ENCODE results near the gene AKNAD1.
"Not testable (repeated sequence)": the region's sequence is repeated elsewhere in the genome, so short reads cannot be mapped to it uniquely, and the experiment has no call there.

Gene AKNAD1

GRCh38 chr1:108799001-108799400 is 57.9 kb downstream of the AKNAD1 start:
- Histone ChIP-seq H3K56ac (ENCODE audit: low read length) (no peak overlapping the region), H4K8ac (ENCODE audit: low read depth, low read length) (no peak overlapping the region), H2AK5ac (ENCODE audit: low read length) (no peak overlapping the region), H4K5ac (ENCODE audit: low read length) (no peak overlapping the region), H3K79me2 (ENCODE audit: control insufficient read depth, insufficient read depth, low read length) (no peaks in the 10 kb centered on the region), H3K23ac (ENCODE audit: low read length) (no peak overlapping the region), H3K36me3 (ENCODE audit: control insufficient read depth, insufficient read depth, low read length) (no peaks in the 10 kb centered on the region), H3K18ac (ENCODE audit: low read length) (no peak overlapping the region), H3K27me3 (ENCODE audit: insufficient read depth, low read length, poor library complexity) (no peaks in the 10 kb centered on the region), H2BK120ac (ENCODE audit: low read depth, low read length) (no peak overlapping the region), H2BK15ac (replicated peaks; ENCODE audit: low read depth) (no peak overlapping the region), H3K9ac (ENCODE audit: low read length) (no peak overlapping the region), H3K4ac (ENCODE audit: low read depth, low read length) (no peak overlapping the region), H3K79me1 (ENCODE audit: low read length) (no peaks in the 10 kb centered on the region), H3K4me1 (ENCODE audit: control insufficient read depth, low read depth, low read length) (no peaks in the 10 kb centered on the region), H2BK5ac (ENCODE audit: low read length) (no peak overlapping the region), H3K27ac (ENCODE audit: low read depth, low read length) (no peak overlapping the region), H3K4me3 (ENCODE audit: low read length) (no peak overlapping the region), H3K4me2 (ENCODE audit: low read length) (no peak overlapping the region)
- DNase-seq: no peak
- no CpG with 5 or more reads among the region's 1 CpG for WGBS (ENCODE audit: extremely low coverage, insufficient coverage, low lambda C conversion rate)

- Histone ChIP-seq H3K27ac (ENCODE audit: low read depth, low read length) (no peak overlapping the region), H3K36me3 (ENCODE audit: control insufficient read depth, insufficient read depth, low read length) (no peaks in the 10 kb centered on the region), H4K5ac (ENCODE audit: low read length) (no peak overlapping the region), H3K27me3 (ENCODE audit: insufficient read depth, low read length, poor library complexity) (no peaks in the 10 kb centered on the region), H3K9ac (ENCODE audit: low read length) (no peak overlapping the region), H3K4me1 (ENCODE audit: control insufficient read depth, low read depth, low read length) (no peaks in the 10 kb centered on the region), H2BK120ac (ENCODE audit: low read depth, low read length) (no peak overlapping the region), H3K23ac (ENCODE audit: low read length) (no peak overlapping the region), H2BK5ac (ENCODE audit: low read length) (no peak overlapping the region), H3K79me1 (ENCODE audit: low read length) (no peaks in the 10 kb centered on the region), H3K79me2 (ENCODE audit: control insufficient read depth, insufficient read depth, low read length) (no peaks in the 10 kb centered on the region), H3K4me3 (ENCODE audit: low read length) (no peak overlapping the region), H3K4ac (ENCODE audit: low read depth, low read length) (no peak overlapping the region), H3K56ac (ENCODE audit: low read length) (no peak overlapping the region), H3K4me2 (ENCODE audit: low read length) (no peak overlapping the region), H2BK15ac (replicated peaks; ENCODE audit: low read depth) (no peak overlapping the region), H4K8ac (ENCODE audit: low read depth, low read length) (no peak overlapping the region), H2AK5ac (ENCODE audit: low read length) (no peak overlapping the region), H3K18ac (ENCODE audit: low read length) (no peak overlapping the region)
- no CpG with 5 or more reads among the region's 2 CpGs for WGBS (ENCODE audit: extremely low coverage, insufficient coverage, low lambda C conversion rate)
- DNase-seq: no peak
These were observed 64.5 kb downstream of the AKNAD1 start for GRCh38 chr1:108792420-108792819.

GRCh38 chr1:108791790-108792189 is 65.1 kb downstream of the AKNAD1 start:
- Histone ChIP-seq H3K4me1 (ENCODE audit: control insufficient read depth, low read depth, low read length) (no peaks in the 10 kb centered on the region), H2AK5ac (ENCODE audit: low read length) (no peak overlapping the region), H2BK15ac (replicated peaks; ENCODE audit: low read depth) (no peak overlapping the region), H2BK5ac (ENCODE audit: low read length) (no peak overlapping the region), H3K56ac (ENCODE audit: low read length) (no peak overlapping the region), H3K4me2 (ENCODE audit: low read length) (no peak overlapping the region), H3K4me3 (ENCODE audit: low read length) (no peak overlapping the region), H4K8ac (ENCODE audit: low read depth, low read length) (no peak overlapping the region), H3K79me1 (ENCODE audit: low read length) (no peaks in the 10 kb centered on the region), H3K9ac (ENCODE audit: low read length) (no peak overlapping the region), H3K23ac (ENCODE audit: low read length) (no peak overlapping the region), H3K27ac (ENCODE audit: low read depth, low read length) (no peak overlapping the region), H3K18ac (ENCODE audit: low read length) (no peak overlapping the region), H3K4ac (ENCODE audit: low read depth, low read length) (no peak overlapping the region), H4K5ac (ENCODE audit: low read length) (no peak overlapping the region), H2BK120ac (ENCODE audit: low read depth, low read length) (no peak overlapping the region), H3K36me3 (ENCODE audit: control insufficient read depth, insufficient read depth, low read length) (no peaks in the 10 kb centered on the region), H3K79me2 (ENCODE audit: control insufficient read depth, insufficient read depth, low read length) (no peaks in the 10 kb centered on the region), H3K27me3 (ENCODE audit: insufficient read depth, low read length, poor library complexity) (no peaks in the 10 kb centered on the region)
- WGBS (ENCODE audit: extremely low coverage, insufficient coverage, low lambda C conversion rate): no CpG with 5 or more reads among the region's 1 CpG
- no peak for DNase-seq

- Histone ChIP-seq H3K4me1 (ENCODE audit: control insufficient read depth, low read depth, low read length) (no peaks in the 10 kb centered on the region), H4K5ac (ENCODE audit: low read length) (no peak overlapping the region), H3K56ac (ENCODE audit: low read length) (no peak overlapping the region), H3K79me2 (ENCODE audit: control insufficient read depth, insufficient read depth, low read length) (no peaks in the 10 kb centered on the region), H3K27me3 (ENCODE audit: insufficient read depth, low read length, poor library complexity) (no peaks in the 10 kb centered on the region), H2AK5ac (ENCODE audit: low read length) (no peak overlapping the region), H4K8ac (ENCODE audit: low read depth, low read length) (no peak overlapping the region), H3K36me3 (ENCODE audit: control insufficient read depth, insufficient read depth, low read length) (peaks cover 2% of the 10 kb centered on the region), H3K4me2 (ENCODE audit: low read length) (no peak overlapping the region), H3K4me3 (ENCODE audit: low read length) (no peak overlapping the region), H3K23ac (ENCODE audit: low read length) (no peak overlapping the region), H3K4ac (ENCODE audit: low read depth, low read length) (no peak overlapping the region), H2BK5ac (ENCODE audit: low read length) (no peak overlapping the region), H3K9ac (ENCODE audit: low read length) (no peak overlapping the region), H2BK15ac (replicated peaks; ENCODE audit: low read depth) (no peak overlapping the region), H3K18ac (ENCODE audit: low read length) (no peak overlapping the region), H3K27ac (ENCODE audit: low read depth, low read length) (no peak overlapping the region), H2BK120ac (ENCODE audit: low read depth, low read length) (no peak overlapping the region), H3K79me1 (ENCODE audit: low read length) (no peaks in the 10 kb centered on the region)
- no CpG with 5 or more reads among the region's 2 CpGs for WGBS (ENCODE audit: extremely low coverage, insufficient coverage, low lambda C conversion rate)
- no peak for DNase-seq
These were observed 71.0 kb downstream of the AKNAD1 start for GRCh38 chr1:108785880-108786279.

DNA sequence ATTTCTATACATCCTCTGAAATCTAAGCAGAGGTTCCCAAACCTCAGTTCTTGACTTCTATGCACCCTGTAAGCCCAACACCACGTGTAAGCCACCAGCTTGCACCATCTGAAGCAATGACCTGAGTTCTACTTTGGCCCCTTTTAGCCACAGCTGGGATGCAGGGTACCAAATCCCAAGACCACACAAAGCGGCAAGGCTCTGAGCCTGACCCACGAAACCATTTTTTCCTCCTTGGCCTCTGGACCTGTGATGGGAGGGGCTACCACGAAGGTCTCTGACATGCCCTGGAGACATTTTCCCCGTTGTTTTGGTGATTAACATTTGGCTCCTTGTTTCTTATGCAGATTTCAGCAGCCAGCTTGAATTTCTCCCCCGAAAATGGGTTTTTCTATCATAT is 71.6 kb downstream of the AKNAD1 start:
- no peak overlapping the region for H3K4me3 ChIP-seq (ENCODE audit: low read length)
- H2BK120ac ChIP-seq (ENCODE audit: low read depth, low read length): no peak overlapping the region
- H4K8ac ChIP-seq (ENCODE audit: low read depth, low read length): no peak overlapping the region
- H2BK15ac ChIP-seq (replicated peaks; ENCODE audit: low read depth): no peak overlapping the region
- no peak overlapping the region for H2BK5ac ChIP-seq (ENCODE audit: low read length)
- H4K5ac ChIP-seq (ENCODE audit: low read length): no peak overlapping the region
- H3K23ac ChIP-seq (ENCODE audit: low read length): no peak overlapping the region
- no peak overlapping the region for H3K4me2 ChIP-seq (ENCODE audit: low read length)
- peak; percentile 30 for DNase-seq
- H3K4ac ChIP-seq (ENCODE audit: low read depth, low read length): no peak overlapping the region
- H3K27ac ChIP-seq (ENCODE audit: low read depth, low read length): no peak overlapping the region
- no peak overlapping the region for H3K18ac ChIP-seq (ENCODE audit: low read length)
- H3K79me1 ChIP-seq (ENCODE audit: low read length): no peaks in the 10 kb centered on the region
- no peaks in the 10 kb centered on the region for H3K27me3 ChIP-seq (ENCODE audit: insufficient read depth, low read length, poor library complexity)
- WGBS (ENCODE audit: extremely low coverage, insufficient coverage, low lambda C conversion rate): no CpG with 5 or more reads among the region's 6 CpGs
- no peak overlapping the region for H3K9ac ChIP-seq (ENCODE audit: low read length)
- H3K79me2 ChIP-seq (ENCODE audit: control insufficient read depth, insufficient read depth, low read length): no peaks in the 10 kb centered on the region
- no peak overlapping the region for H3K56ac ChIP-seq (ENCODE audit: low read length)
- no peaks in the 10 kb centered on the region for H3K4me1 ChIP-seq (ENCODE audit: control insufficient read depth, low read depth, low read length)
- peaks cover 2% of the 10 kb centered on the region for H3K36me3 ChIP-seq (ENCODE audit: control insufficient read depth, insufficient read depth, low read length)
- H2AK5ac ChIP-seq (ENCODE audit: low read length): no peak overlapping the region

- H3K36me3 ChIP-seq (ENCODE audit: control insufficient read depth, insufficient read depth, low read length); H3K4me3 ChIP-seq (ENCODE audit: low read length); DNase-seq: not testable (repeated sequence)
These were observed 75.3 kb downstream of the AKNAD1 start for GRCh38 chr1:108781575-108781944.

More at GRCh38 chr1:108781575-108781944, 75.3 kb downstream of the AKNAD1 start:
- not testable (repeated sequence) for H2BK120ac ChIP-seq (ENCODE audit: low read depth, low read length); H3K23ac ChIP-seq (ENCODE audit: low read length); H2AK5ac ChIP-seq (ENCODE audit: low read length); H4K5ac ChIP-seq (ENCODE audit: low read length); H2BK15ac ChIP-seq (replicated peaks; ENCODE audit: low read depth); H3K4ac ChIP-seq (ENCODE audit: low read depth, low read length); H4K8ac ChIP-seq (ENCODE audit: low read depth, low read length); H3K18ac ChIP-seq (ENCODE audit: low read length); H3K9ac ChIP-seq (ENCODE audit: low read length); H3K27ac ChIP-seq (ENCODE audit: low read depth, low read length); H3K79me2 ChIP-seq (ENCODE audit: control insufficient read depth, insufficient read depth, low read length); H2BK5ac ChIP-seq (ENCODE audit: low read length); H3K4me2 ChIP-seq (ENCODE audit: low read length); H3K27me3 ChIP-seq (ENCODE audit: insufficient read depth, low read length, poor library complexity); H3K56ac ChIP-seq (ENCODE audit: low read length); H3K4me1 ChIP-seq (ENCODE audit: control insufficient read depth, low read depth, low read length); H3K79me1 ChIP-seq (ENCODE audit: low read length)
- no CpG with 5 or more reads among the region's 1 CpG for WGBS (ENCODE audit: extremely low coverage, insufficient coverage, low lambda C conversion rate)

Measured in mesendoderm (in vitro differentiated cells).